Neural cell (in vitro differentiated cells): ENCODE results near the gene NRL. TPM values are rescaled to one million over a fixed set of nuclear protein-coding genes. Genes with fewer than 3 reads are reported as not detected.

Source experiments
- H2AFZ ChIP-seq: fragments of 200-600, 300-800 bp; sonication (generic), shearing (Covaris generic); 2 replicates; pipeline ENCODE4 v1.6.0; 2014; ENCODE audit warnings: low read depth, mild to moderate bottlenecking, antibody characterized with exemption, low read length, moderate library complexity
- H3F3A ChIP-seq: fragments of 200-600 bp; shearing (Covaris generic); 2 replicates; pipeline ENCODE4 v1.6.1; 2016; ENCODE audit warnings: mild to moderate bottlenecking, moderate library complexity, mixed read lengths, antibody characterized with exemption, low read length; ENCODE audit not compliant: insufficient read depth, poor library complexity, severe bottlenecking
- H3K27ac ChIP-seq: fragments of 200-600, 300-800 bp; sonication (generic), shearing (Covaris generic); 2 replicates; pipeline ENCODE4 v1.5.1; 2014; ENCODE audit warnings: mild to moderate bottlenecking, low read length, moderate library complexity
- H3K27me3 ChIP-seq: fragments of 300-800, 200-600 bp; sonication (generic), shearing (Covaris generic); 2 replicates; pipeline ENCODE4 v1.6.0; 2014; ENCODE audit warnings: mild to moderate bottlenecking, low read depth, low read length, moderate library complexity; ENCODE audit not compliant: insufficient read depth
- H3K36me3 ChIP-seq: fragments of 300-800, 200-600 bp; sonication (generic), shearing (Covaris generic); 2 replicates; pipeline ENCODE4 v1.5.1; 2014; ENCODE audit warnings: mild to moderate bottlenecking, antibody characterized with exemption, low read length, moderate library complexity; ENCODE audit not compliant: insufficient read depth
- H3K4me2 ChIP-seq: fragments of 300-800, 200-600 bp; sonication (generic), shearing (Covaris generic); 2 replicates; pipeline ENCODE4 v1.6.0; 2014; ENCODE audit warnings: mild to moderate bottlenecking, low read length
- H3K4me3 ChIP-seq: fragments of 300-800, 200-600 bp; sonication (generic), shearing (Covaris generic); 2 replicates; pipeline ENCODE4 v1.5.1; 2014; ENCODE audit warnings: mild to moderate bottlenecking, low read length, moderate library complexity
- H3K79me2 ChIP-seq: fragments of 200-600 bp; shearing (Covaris generic); replicated peaks from 2 replicates; pipeline ENCODE4 v1.6.0; 2014; ENCODE audit warnings: mild to moderate bottlenecking, low read length, moderate library complexity; ENCODE audit not compliant: insufficient read depth
- H3K9ac ChIP-seq: fragments of 300-800, 200-600 bp; sonication (generic), shearing (Covaris generic); 2 replicates; pipeline ENCODE4 v1.6.1; 2016; ENCODE audit warnings: mild to moderate bottlenecking, low read length, mixed read lengths
- H3K9me2 ChIP-seq: fragments of 200-600 bp; shearing (Covaris generic); 2 replicates; pipeline ENCODE4 v1.6.1; 2016; ENCODE audit warnings: mild to moderate bottlenecking, low read length, mixed read lengths; ENCODE audit not compliant: insufficient read depth
- H3K9me3 ChIP-seq: fragments of 200-600, 300-800 bp; sonication (generic), shearing (Covaris generic); 2 replicates; pipeline ENCODE4 v1.6.1; 2016; ENCODE audit warnings: mild to moderate bottlenecking, mixed run types, low read length, moderate library complexity, mixed read lengths
- H4K20me1 ChIP-seq: fragments of 200-600 bp; shearing (Covaris generic); 2 replicates; pipeline ENCODE4 v1.6.1; 2016; ENCODE audit warnings: mild to moderate bottlenecking, mixed run types; ENCODE audit not compliant: insufficient read depth
- CTCF ChIP-seq: fragments of 450-650 bp; IDR thresholded peaks from 2 replicates; pipeline ENCODE4 v1.5.1; 2014; ENCODE audit warnings: antibody characterized with exemption, mild to moderate bottlenecking, moderate library complexity; ENCODE audit not compliant: poor library complexity, severe bottlenecking
- EP300 ChIP-seq: fragments of 450-650 bp; conservative IDR thresholded peaks from 2 replicates; pipeline ENCODE4 v1.6.1; 2014; ENCODE audit warnings: antibody characterized with exemption, mild to moderate bottlenecking, moderate library complexity; ENCODE audit not compliant: poor library complexity, severe bottlenecking
- EZH2 ChIP-seq: fragments of 200-600, 300-800 bp; shearing (Covaris generic), sonication (generic); IDR thresholded peaks from 2 replicates; pipeline ENCODE4 v1.6.1; 2014; ENCODE audit warnings: antibody characterized with exemption, low read length, borderline replicate concordance, mild to moderate bottlenecking; ENCODE audit not compliant: insufficient read depth, poor library complexity, severe bottlenecking
- MXI1 ChIP-seq: fragments of 450-650 bp; conservative IDR thresholded peaks from 2 replicates; pipeline ENCODE4 v1.6.1; 2014; ENCODE audit warnings: antibody characterized with exemption, mild to moderate bottlenecking; ENCODE audit not compliant: poor library complexity, severe bottlenecking
- POLR2AphosphoS5 ChIP-seq: IDR thresholded peaks from 2 replicates; pipeline ENCODE4 v1.6.1; 2012
- RAD21 ChIP-seq: fragments of 450-650 bp; conservative IDR thresholded peaks from 2 replicates; pipeline ENCODE4 v1.6.1; 2014; ENCODE audit warnings: antibody characterized with exemption, mild to moderate bottlenecking, moderate library complexity
- REST ChIP-seq: IDR thresholded peaks from 2 replicates; pipeline ENCODE4 v1.6.1; 2012; ENCODE audit warnings: borderline replicate concordance
- SMC3 ChIP-seq: fragments of 450-650 bp; conservative IDR thresholded peaks from 2 replicates; pipeline ENCODE4 v1.6.1; 2014; ENCODE audit warnings: antibody characterized with exemption, mild to moderate bottlenecking, moderate library complexity; ENCODE audit not compliant: poor library complexity
- TAF1 ChIP-seq: IDR thresholded peaks from 2 replicates; pipeline ENCODE4 v1.6.1; 2012; ENCODE audit warnings: low read depth
- polyA plus RNA-seq: library from polyadenylated mRNA; depleted of rRNA; stranded (reverse); fragments of >200 nt; gene quantifications from 2 replicates; pipeline ENCODE4 v1.2.3, GENCODE V29; 2014

The NRL gene
- polyA plus RNA-seq, 1 donor from 2014 or later: 9.5 TPM

- Histone ChIP-seq H3K4me2 (peak overlapping the region; percentile 76), H3K79me2 (peaks cover 9% of the 10 kb centered on the region), H3K27ac (peak overlapping the region; percentile 79), H3K36me3 (no peaks in the 10 kb centered on the region), H2AFZ (no peak overlapping the region), H4K20me1 (no peaks in the 10 kb centered on the region), H3K9me2 (no peaks in the 10 kb centered on the region), H3K9ac (peak overlapping the region; percentile 79), H3K9me3 (no peaks in the 10 kb centered on the region), H3F3A (no peaks in the 10 kb centered on the region), H3K27me3 (no peaks in the 10 kb centered on the region), H3K4me3 (peak overlapping the region; percentile 97)
- TF ChIP-seq REST (no peak), MXI1 (no peak), POLR2AphosphoS5 (no peak), EP300 (no peak), CTCF (no peak), SMC3 (no peak), TAF1 (peak; percentile 32), RAD21 (no peak)
Measured at GRCh38 chr14:24147761-24148428, 33.1 kb upstream of the NRL start.

GRCh38 chr14:24146978-24147760 lies 32.4 kb upstream of the NRL start, which contains the start of gene RNF31:
Gene RNF31, plus strand, starts transcription at chr14:24147498. Its CDS starts 201 bp downstream, at chr14:24147699.
- no peaks in the 10 kb centered on the region for H3K36me3 ChIP-seq

More at GRCh38 chr14:24146978-24147760, 32.4 kb upstream of the NRL start, which contains the start of gene RNF31:
- H3K9ac ChIP-seq: peak within 1 kb of the TSS; percentile 79
- peak within 1 kb of the TSS; percentile 97 for H3K4me3 ChIP-seq
- H3K79me2 ChIP-seq: peaks cover 9% of the 10 kb centered on the region
- H3K9me2 ChIP-seq: no peaks in the 10 kb centered on the region
- no peaks in the 10 kb centered on the region for H3K27me3 ChIP-seq
- H2AFZ ChIP-seq: peak within 1 kb of the TSS; percentile 95
- no peaks in the 10 kb centered on the region for H3F3A ChIP-seq
- H3K9me3 ChIP-seq: no peaks in the 10 kb centered on the region
- H4K20me1 ChIP-seq: no peaks in the 10 kb centered on the region
- TF ChIP-seq MXI1: peak; percentile 58
- no peak for TF ChIP-seq EP300
- peak; percentile 53 for TF ChIP-seq REST
- TF ChIP-seq POLR2AphosphoS5: peak; percentile 58
- TF ChIP-seq RAD21: no peak
- no peak for TF ChIP-seq SMC3
- peak; percentile 16 for TF ChIP-seq TAF1
- no peak for TF ChIP-seq EZH2
- H3K27ac ChIP-seq: peak within 1 kb of the TSS; percentile 79
- peak within 1 kb of the TSS; percentile 84 for H3K4me2 ChIP-seq
